MM.1S (cell line): ENCODE data around the gene GLTPD2.

Experiments
- DNase-seq: peaks from one replicate; pipeline ENCODE4 v3.0.0-alpha.2; 2015
- H2AFZ ChIP-seq: fragments of 300-600 bp; sonication (generic); 2 replicates; pipeline ENCODE4 v1.6.0; 2016; ENCODE audit warnings: antibody characterized with exemption, low read length
- H3F3A ChIP-seq: fragments of 300-600 bp; sonication (generic); 2 replicates; pipeline ENCODE4 v1.6.1; 2016; ENCODE audit warnings: mild to moderate bottlenecking, antibody characterized with exemption, low read length, moderate library complexity, mixed read lengths; ENCODE audit not compliant: insufficient read depth
- H3K27ac ChIP-seq: fragments of 300-600 bp; sonication (generic); 2 replicates; pipeline ENCODE4 v1.5.1; 2016; ENCODE audit warnings: mild to moderate bottlenecking, low read length
- H3K27me3 ChIP-seq: fragments of 300-600 bp; sonication (generic); replicated peaks from 2 replicates; pipeline ENCODE4 v1.6.0; 2016; ENCODE audit warnings: low read length; ENCODE audit not compliant: insufficient read depth
- H3K36me3 ChIP-seq: fragments of 300-600 bp; sonication (generic); replicated peaks from 2 replicates; pipeline ENCODE4 v1.6.1; 2016; ENCODE audit warnings: mild to moderate bottlenecking, low read length, mixed read lengths; ENCODE audit not compliant: insufficient read depth
- H3K4me1 ChIP-seq: fragments of 300-600 bp; sonication (generic); 2 replicates; pipeline ENCODE4 v1.6.1; 2016; ENCODE audit warnings: low read length, mixed read lengths
- H3K4me2 ChIP-seq: fragments of 300-600 bp; sonication (generic); 2 replicates; pipeline ENCODE4 v1.6.0; 2016; ENCODE audit warnings: low read depth, low read length
- H3K4me3 ChIP-seq: fragments of 300-600 bp; sonication (generic); 2 replicates; pipeline ENCODE4 v1.5.1; 2016; ENCODE audit warnings: low read length, mixed read lengths
- H3K79me2 ChIP-seq: fragments of 300-600 bp; sonication (generic); 2 replicates; pipeline ENCODE4 v1.6.1; 2016; ENCODE audit warnings: mixed run types, low read length, mixed read lengths
- H3K9ac ChIP-seq: fragments of 300-600 bp; sonication (generic); 2 replicates; pipeline ENCODE4 v1.6.1; 2016; ENCODE audit warnings: low read length, mixed read lengths
- H3K9me2 ChIP-seq: fragments of 300-600 bp; sonication (generic); replicated peaks from 2 replicates; pipeline ENCODE4 v1.6.1; 2016; ENCODE audit warnings: mild to moderate bottlenecking, low read length, mixed read lengths; ENCODE audit not compliant: insufficient read depth
- H3K9me3 ChIP-seq: fragments of 300-600 bp; sonication (generic); replicated peaks from 2 replicates; pipeline ENCODE4 v1.6.1; 2016; ENCODE audit warnings: mild to moderate bottlenecking, low read length, mixed read lengths; ENCODE audit not compliant: insufficient read depth
- H4K20me1 ChIP-seq: fragments of 300-600 bp; sonication (generic); 2 replicates; pipeline ENCODE4 v1.6.1; 2016; ENCODE audit warnings: mild to moderate bottlenecking, low read length, moderate library complexity, mixed read lengths; ENCODE audit not compliant: insufficient read depth
- CTCF ChIP-seq: fragments of 300-600 bp; sonication (generic); IDR thresholded peaks from 2 replicates; pipeline ENCODE4 v1.5.1; 2016; ENCODE audit warnings: antibody characterized with exemption, low read length, mixed read lengths
- EZH2 ChIP-seq: fragments of 300-600 bp; sonication (generic); optimal IDR thresholded peaks from 2 replicates; pipeline ENCODE3; 2017; ENCODE audit warnings: low read depth, mild to moderate bottlenecking, antibody characterized with exemption, low read length, mixed read lengths
- EZH2phosphoT487 ChIP-seq: fragments of 300-600 bp; sonication (generic); IDR thresholded peaks from 2 replicates; pipeline ENCODE4 v1.6.1; 2018; ENCODE audit warnings: antibody characterized with exemption, low read length

GLTPD2 gene

GRCh38 chr17:4742629-4743028 lies 46.1 kb upstream of the GLTPD2 start:
- no peaks in the 10 kb centered on the region for H3K9me2 ChIP-seq
- no peaks in the 10 kb centered on the region for H3K79me2 ChIP-seq
- no peak overlapping the region for H3K27ac ChIP-seq
- H3K4me1 ChIP-seq = peaks cover 13% of the 10 kb centered on the region
- H3K4me3 ChIP-seq = no peak overlapping the region
- peaks cover 13% of the 10 kb centered on the region for H3F3A ChIP-seq
- H3K36me3 ChIP-seq = no peaks in the 10 kb centered on the region
- no peak overlapping the region for H3K9ac ChIP-seq
- TF ChIP-seq CTCF (no peak), EZH2 (no peak), EZH2phosphoT487 (no peak)
- H3K27me3 ChIP-seq = peaks cover 16% of the 10 kb centered on the region; the same call in 1 of the 2 replicates
- H3K4me2 ChIP-seq = no peak overlapping the region
- DNase-seq = no peak
- H3K9me3 ChIP-seq = no peaks in the 10 kb centered on the region
- H2AFZ ChIP-seq = no peak overlapping the region
- H4K20me1 ChIP-seq = no peaks in the 10 kb centered on the region

- peaks cover 12% of the 10 kb centered on the region for H3K4me1 ChIP-seq
- no peak for TF ChIP-seq EZH2phosphoT487
- no peak for TF ChIP-seq EZH2
- no peak for TF ChIP-seq CTCF
- no peak for DNase-seq
Observed at GRCh38 chr17:4743216-4743615, 45.5 kb upstream of the GLTPD2 start.

GRCh38 chr17:4743898-4744297 lies 44.9 kb upstream of the GLTPD2 start:
- peaks cover 11% of the 10 kb centered on the region; the same call in 1 of the 2 replicates for H3K27me3 ChIP-seq
- peaks cover 12% of the 10 kb centered on the region; the same call in 1 of the 2 replicates for H3K4me1 ChIP-seq
- H3K27ac ChIP-seq = no peak overlapping the region

More at GRCh38 chr17:4743216-4743615, 45.5 kb upstream of the GLTPD2 start:
- Histone ChIP-seq H3K9me2 (no peaks in the 10 kb centered on the region), H3K36me3 (no peaks in the 10 kb centered on the region), H3K9ac (no peak overlapping the region), H4K20me1 (no peaks in the 10 kb centered on the region), H3K27ac (no peak overlapping the region), H3K9me3 (no peaks in the 10 kb centered on the region), H3K79me2 (no peaks in the 10 kb centered on the region), H2AFZ (no peak overlapping the region), H3K4me2 (no peak overlapping the region), H3F3A (peaks cover 13% of the 10 kb centered on the region), H3K27me3 (peaks cover 15% of the 10 kb centered on the region; the same call in 1 of the 2 replicates), H3K4me3 (no peak overlapping the region)

More at GRCh38 chr17:4743898-4744297, 44.9 kb upstream of the GLTPD2 start:
- H3F3A ChIP-seq = peaks cover 9% of the 10 kb centered on the region; the same call in 1 of the 2 replicates
- H3K9me2 ChIP-seq = no peaks in the 10 kb centered on the region
- no peaks in the 10 kb centered on the region for H3K36me3 ChIP-seq
- H4K20me1 ChIP-seq = no peaks in the 10 kb centered on the region
- no peak overlapping the region for H3K4me3 ChIP-seq
- no peaks in the 10 kb centered on the region for H3K9me3 ChIP-seq
- TF ChIP-seq EZH2 (no peak), EZH2phosphoT487 (no peak), CTCF (no peak)
- H2AFZ ChIP-seq = no peak overlapping the region
- no peak overlapping the region for H3K4me2 ChIP-seq
- H3K79me2 ChIP-seq = no peaks in the 10 kb centered on the region
- no peak overlapping the region for H3K9ac ChIP-seq
- no peak for DNase-seq
